Skeletal muscle satellite cell (primary cell): ENCODE results near the gene SGMS1.
"Not testable (repeated sequence)": the region's sequence is repeated elsewhere in the genome, so short reads cannot be mapped to it uniquely, and the experiment has no call there.

Experiments
- H3K27me3 ChIP-seq: 2 replicates; pipeline ENCODE4 v1.7.0; 2013; ENCODE audit warnings: low read length; ENCODE audit not compliant: control insufficient read depth, insufficient read depth
- H3K36me3 ChIP-seq: 2 replicates; pipeline ENCODE4 v1.7.0; 2013; ENCODE audit warnings: mild to moderate bottlenecking, control low read depth, low read length; ENCODE audit not compliant: insufficient read depth
- H3K4me1 ChIP-seq: 2 replicates; pipeline ENCODE4 v1.7.0; 2013; ENCODE audit warnings: low read length; ENCODE audit not compliant: control insufficient read depth, insufficient read depth
- H3K4me2 ChIP-seq: 2 replicates; pipeline ENCODE4 v1.7.0; 2013; ENCODE audit warnings: mild to moderate bottlenecking, low read length
- H3K4me3 ChIP-seq: 2 replicates; pipeline ENCODE4 v1.7.0; 2013; ENCODE audit warnings: low read length
- H3K9ac ChIP-seq: 2 replicates; pipeline ENCODE4 v1.7.0; 2013; ENCODE audit warnings: mild to moderate bottlenecking, low read depth, low read length, moderate library complexity
- H3K9me3 ChIP-seq: replicated peaks from 2 replicates; pipeline ENCODE4 v1.7.0; 2013; ENCODE audit warnings: mild to moderate bottlenecking, control low read depth, low read length

SGMS1 gene

GRCh38 chr10:50653142-50653541 lies 29.4 kb upstream of the SGMS1 start:
- H3K4me2 ChIP-seq: peak overlapping the region; percentile 31
- H3K27me3 ChIP-seq: peaks cover 5% of the 10 kb centered on the region
- no peaks in the 10 kb centered on the region for H3K9me3 ChIP-seq
- no peak overlapping the region for H3K4me3 ChIP-seq
- H3K4me1 ChIP-seq: no peaks in the 10 kb centered on the region
- H3K36me3 ChIP-seq: no peaks in the 10 kb centered on the region
- no peak overlapping the region for H3K9ac ChIP-seq

DNA sequence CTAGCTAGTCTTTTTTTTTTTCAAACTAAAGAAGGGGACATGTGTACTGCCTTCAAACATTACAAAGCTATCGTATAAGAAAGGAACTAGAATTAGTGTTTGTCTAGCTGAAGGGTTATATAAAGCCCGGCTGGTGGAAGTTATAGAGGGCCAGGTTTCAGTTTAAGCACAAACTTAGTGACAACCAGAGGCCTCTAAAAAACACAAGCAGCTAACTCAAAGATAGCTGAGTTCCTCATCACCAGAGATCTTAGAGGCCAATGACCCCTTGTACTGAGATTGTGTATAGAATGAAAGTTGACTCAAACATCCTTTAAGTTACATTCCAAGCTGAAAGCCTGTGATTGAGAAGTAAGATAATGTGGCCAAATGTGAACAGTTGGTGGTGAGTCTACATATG lies 28.1 kb upstream of the SGMS1 start:
- Histone ChIP-seq H3K4me1 (no peaks in the 10 kb centered on the region), H3K9me3 (no peaks in the 10 kb centered on the region), H3K27me3 (peaks cover 5% of the 10 kb centered on the region), H3K36me3 (no peaks in the 10 kb centered on the region), H3K9ac (no peak overlapping the region), H3K4me2 (no peak overlapping the region), H3K4me3 (no peak overlapping the region)

- no peak overlapping the region for H3K9ac ChIP-seq
- no peaks in the 10 kb centered on the region for H3K36me3 ChIP-seq
- H3K9me3 ChIP-seq: no peaks in the 10 kb centered on the region
- no peak overlapping the region for H3K4me3 ChIP-seq
- H3K27me3 ChIP-seq: peaks cover 5% of the 10 kb centered on the region
- H3K4me1 ChIP-seq: no peaks in the 10 kb centered on the region
- no peak overlapping the region for H3K4me2 ChIP-seq
Observed at GRCh38 chr10:50650481-50650880, 26.7 kb upstream of the SGMS1 start.

DNA sequence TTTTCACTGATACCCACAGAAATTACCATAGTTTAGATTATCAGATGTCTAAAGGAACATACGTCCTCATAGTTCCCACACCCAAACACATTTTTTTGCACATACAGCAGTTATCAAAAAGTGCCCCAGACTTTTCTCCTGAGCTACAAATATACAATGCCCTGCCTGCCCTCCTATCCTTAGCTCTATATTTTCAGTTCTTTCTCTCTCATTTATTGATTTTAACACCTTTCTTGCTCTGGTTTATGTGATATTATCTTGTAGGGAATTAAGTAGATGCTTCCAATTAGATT lies 25.1 kb upstream of the SGMS1 start:
- Histone ChIP-seq H3K9me3 (no peaks in the 10 kb centered on the region), H3K4me3 (no peak overlapping the region), H3K36me3 (no peaks in the 10 kb centered on the region), H3K9ac (no peak overlapping the region), H3K27me3 (peaks cover 8% of the 10 kb centered on the region), H3K4me1 (no peaks in the 10 kb centered on the region), H3K4me2 (no peak overlapping the region)

GRCh38 chr10:50648089-50648934 lies 24.6 kb upstream of the SGMS1 start:
- H3K27me3 ChIP-seq: peaks cover 6% of the 10 kb centered on the region
- no peak overlapping the region for H3K4me3 ChIP-seq
- no peaks in the 10 kb centered on the region for H3K36me3 ChIP-seq
- H3K9me3 ChIP-seq: no peaks in the 10 kb centered on the region
- no peaks in the 10 kb centered on the region for H3K4me1 ChIP-seq
- no peak overlapping the region for H3K4me2 ChIP-seq
- H3K9ac ChIP-seq: no peak overlapping the region

GRCh38 chr10:50647350-50647749 lies 23.6 kb upstream of the SGMS1 start:
- not testable (repeated sequence) for H3K9ac ChIP-seq, H3K4me3 ChIP-seq, H3K27me3 ChIP-seq, H3K4me1 ChIP-seq, H3K4me2 ChIP-seq, H3K36me3 ChIP-seq, H3K9me3 ChIP-seq

DNA sequence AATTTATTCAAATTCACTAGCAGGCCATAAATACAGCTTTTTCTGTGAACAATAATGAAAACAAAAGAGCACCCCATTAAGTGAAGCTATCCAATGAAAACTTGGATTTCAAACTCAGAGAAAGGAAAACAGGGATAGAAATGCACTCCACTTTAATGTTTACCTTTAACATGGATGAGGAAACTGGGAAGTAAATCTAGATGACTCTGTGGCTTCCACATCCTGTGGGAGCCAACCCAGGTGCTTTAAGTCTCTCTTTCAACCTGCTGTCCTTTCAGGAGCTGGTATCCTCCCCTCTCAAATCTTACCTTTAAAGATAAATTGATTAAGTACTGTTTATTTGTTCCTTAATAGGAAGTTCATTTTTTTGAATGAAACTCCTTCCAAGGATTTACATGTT lies 21.5 kb upstream of the SGMS1 start:
- Histone ChIP-seq H3K9ac (no peak overlapping the region), H3K4me3 (no peak overlapping the region), H3K36me3 (no peaks in the 10 kb centered on the region), H3K4me1 (peaks cover 3% of the 10 kb centered on the region), H3K4me2 (no peak overlapping the region), H3K27me3 (peaks cover 6% of the 10 kb centered on the region), H3K9me3 (no peaks in the 10 kb centered on the region)

GRCh38 chr10:50641626-50642025 lies 17.9 kb upstream of the SGMS1 start:
- no peak overlapping the region for H3K9ac ChIP-seq
- H3K9me3 ChIP-seq: no peaks in the 10 kb centered on the region
- H3K4me1 ChIP-seq: peaks cover 10% of the 10 kb centered on the region
- no peaks in the 10 kb centered on the region for H3K36me3 ChIP-seq
- H3K4me2 ChIP-seq: no peak overlapping the region
- peaks cover 6% of the 10 kb centered on the region for H3K27me3 ChIP-seq
- H3K4me3 ChIP-seq: no peak overlapping the region

DNA sequence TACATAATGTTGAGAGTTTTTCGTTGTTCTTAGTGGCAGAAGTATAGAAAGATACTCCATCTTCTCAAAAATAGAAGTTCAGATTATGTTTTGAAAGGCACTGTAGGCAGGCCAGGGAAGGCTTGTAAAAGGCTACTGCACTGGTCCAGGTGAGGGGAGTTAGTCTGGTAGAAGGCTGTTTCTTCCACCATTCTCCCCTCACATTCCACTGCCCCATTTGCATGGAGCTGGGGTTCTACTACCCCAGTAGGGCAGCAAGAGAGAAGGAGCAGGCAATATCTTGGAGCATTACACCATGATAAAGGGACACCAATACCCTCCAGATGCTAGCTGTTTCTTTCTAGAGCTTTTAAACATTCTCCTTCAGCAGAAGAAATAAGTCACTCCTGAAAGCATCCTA lies 16.5 kb upstream of the SGMS1 start:
- no peaks in the 10 kb centered on the region for H3K9me3 ChIP-seq
- H3K27me3 ChIP-seq: peaks cover 6% of the 10 kb centered on the region
- peaks cover 19% of the 10 kb centered on the region for H3K4me1 ChIP-seq
- no peak overlapping the region for H3K4me2 ChIP-seq
- H3K4me3 ChIP-seq: no peak overlapping the region
- H3K9ac ChIP-seq: no peak overlapping the region
- H3K36me3 ChIP-seq: no peaks in the 10 kb centered on the region

DNA sequence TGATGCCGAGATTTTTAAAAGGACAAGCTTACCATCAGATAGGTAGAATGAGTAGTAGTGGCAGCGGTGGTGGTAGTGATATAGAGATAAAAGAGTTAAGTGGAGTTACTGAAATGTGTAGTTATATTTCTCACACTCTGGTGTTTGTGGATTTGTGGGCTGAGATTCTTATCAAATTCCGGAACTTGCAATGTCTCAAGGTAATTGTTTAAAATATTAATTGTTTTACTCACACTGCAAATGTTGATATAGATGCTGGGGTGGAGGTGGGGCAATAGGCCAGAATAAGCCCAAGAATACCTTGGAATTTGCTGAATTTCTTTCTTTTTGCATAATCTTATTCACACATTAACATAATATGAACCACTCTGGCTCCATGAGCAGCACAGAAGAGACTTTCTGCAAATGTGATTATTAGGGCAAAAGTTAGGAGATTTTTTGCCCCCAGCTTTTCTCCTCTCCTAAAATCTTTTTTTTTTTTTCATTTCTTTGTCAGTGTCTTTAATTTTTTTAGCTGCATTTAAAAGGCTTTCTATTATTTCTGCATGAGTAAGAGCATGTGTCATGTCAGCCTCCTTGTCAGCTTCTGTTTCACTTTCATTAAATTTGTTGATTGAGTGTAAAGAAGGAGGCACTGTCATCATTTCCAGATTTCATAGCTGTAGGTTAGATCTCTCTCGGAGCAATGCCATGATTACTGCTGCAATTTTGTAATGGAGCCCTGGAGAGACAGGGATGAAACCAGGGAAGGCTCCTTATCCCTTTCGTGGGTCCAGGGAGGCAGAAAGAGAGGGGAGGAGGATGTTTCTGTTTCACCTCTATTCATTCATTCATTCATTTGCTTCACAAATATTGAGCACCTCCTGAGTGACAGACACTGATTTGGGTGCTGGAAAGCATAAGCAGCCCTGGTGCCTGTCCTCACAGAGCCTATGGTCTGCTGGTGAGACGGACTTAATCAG lies 13.1 kb upstream of the SGMS1 start:
- no peak overlapping the region for H3K9ac ChIP-seq
- no peaks in the 10 kb centered on the region for H3K9me3 ChIP-seq
- no peaks in the 10 kb centered on the region for H3K36me3 ChIP-seq
- peaks cover 25% of the 10 kb centered on the region for H3K4me1 ChIP-seq
- H3K27me3 ChIP-seq: no peaks in the 10 kb centered on the region
- H3K4me2 ChIP-seq: no peak overlapping the region
- no peak overlapping the region for H3K4me3 ChIP-seq

DNA sequence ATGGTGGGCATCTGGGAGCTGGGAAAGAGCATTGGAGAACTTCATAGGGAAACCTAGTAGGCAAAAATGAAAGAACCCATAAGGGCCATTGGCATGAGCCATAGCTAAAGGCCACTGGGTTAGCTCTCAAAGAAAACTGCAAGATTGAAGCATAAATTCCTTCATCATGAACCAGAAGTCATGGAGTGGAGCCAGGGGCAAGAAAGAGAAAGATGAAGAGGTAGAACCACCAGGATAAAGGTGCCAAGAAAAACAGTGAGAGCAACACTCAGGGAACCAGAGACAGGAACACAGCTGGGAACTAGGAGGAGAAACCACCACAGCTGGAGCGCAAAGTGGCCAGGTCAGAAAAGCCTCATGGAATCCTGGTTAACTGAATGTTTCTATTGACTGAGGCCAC lies 11.5 kb upstream of the SGMS1 start:
- no peaks in the 10 kb centered on the region for H3K9me3 ChIP-seq
- H3K9ac ChIP-seq: no peak overlapping the region
- H3K27me3 ChIP-seq: no peaks in the 10 kb centered on the region
- peaks cover 22% of the 10 kb centered on the region for H3K4me1 ChIP-seq
- no peak overlapping the region for H3K4me3 ChIP-seq
- no peaks in the 10 kb centered on the region for H3K36me3 ChIP-seq
- peak overlapping the region; percentile 46 for H3K4me2 ChIP-seq
